Adrenal gland (tissue), 12 donors: Measurements from ENCODE around the gene TMEM51. TPM values are rescaled to one million over a fixed set of nuclear protein-coding genes. Genes with fewer than 3 reads are reported as not detected.

Source experiments
- DNase-seq, 7 donors: peaks; one replicate each; pipeline ENCODE4 v3.0.0-alpha.2; 2019 to 2020
- H3K27ac ChIP-seq, 5 donors: fragments of 200-600 bp; sonication (generic) in 4 of 5; 1 replicate in 3 of 5; 2 replicates in 2 of 5; pipeline versions ENCODE4 v1.5.1 to v1.8.0; 2016 to 2020; ENCODE audit warnings: mild to moderate bottlenecking in 1 of 5
- H3K27me3 ChIP-seq: fragments of 200-600 bp; 2 replicates; pipeline ENCODE4 v1.8.0; 2021
- H3K36me3 ChIP-seq, 2 donors: fragments of 200-600 bp; replicated peaks in 1 of 2; 1 replicate in 1 of 2; 2 replicates in 1 of 2; pipeline versions ENCODE4 v1.5.1 to v1.8.0; 2018 to 2022
- H3K4me1 ChIP-seq, 2 donors: fragments of 200-600 bp; replicated peaks in 1 of 2; 1 replicate in 1 of 2; 2 replicates in 1 of 2; pipeline versions ENCODE4 v1.5.1 to v1.8.0; 2018 to 2021
- H3K4me3 ChIP-seq, 4 donors: fragments of 200-600 bp; sonication (generic) in 3 of 4; one replicate each; pipeline ENCODE4 v1.5.1; 2016 to 2018
- H3K9me3 ChIP-seq, 3 donors: fragments of 200-600 bp; sonication (generic) in 1 of 3; replicated peaks in 1 of 3; 1 replicate in 2 of 3; 2 replicates in 1 of 3; pipeline versions ENCODE4 v1.5.1 to v1.8.0; 2016 to 2021
- POLR2A ChIP-seq, 2 donors: fragments of 450-650 bp; IDR thresholded peaks; one replicate each; pipeline ENCODE4 v1.6.1; 2017; ENCODE audit warnings: antibody characterized with exemption in 2 of 2, mild to moderate bottlenecking in 2 of 2, moderate library complexity in 1 of 2
- whole genome bisulfite sequencing, 4 donors: extraction: QIAGEN DNeasy Blood & Tissue Kit in 2 of 4; methylation state at CpG; one replicate each; pipeline versions ENCODE4 v1.1.5 to v1.1.7; 2013 to 2017; 5-methylcytosine and 5-hydroxymethylcytosine counted together
- intact Hi-C, 2 donors: fragments of 100-400 bp; cut with DNase I; formaldehyde crosslinking; loops; one replicate each; pipeline versions ENCODE4 v1.14.1 to v1.15.0; 2022 to 2023
- polyA plus RNA-seq, 3 donors: library from polyadenylated mRNA; stranded (reverse); fragments of 200-250 nt in 2 of 3; fragments of 350-450 nt in 1 of 3; fragmentation: Illumina TruSeq in 1 of 3; extraction: RNeasy Lipid Tissue Mini Kit (QIAGEN cat#74804) in 1 of 3; gene quantifications; one replicate each; pipeline ENCODE4 v1.2.3, GENCODE V29; 2013 to 2014
- total RNA-seq, 9 donors: library from RNA; depleted of rRNA in 4 of 9; stranded (reverse); fragments of >200 nt in 4 of 9; fragments of 120-200 nt in 1 of 9; fragmentation: NEBNext Ultra II Directional in 1 of 9; extraction: Animal tissue kit (Norgen Biotek cat#: 25700) in 1 of 9; gene quantifications; one replicate each; pipeline versions ENCODE4 v1.1.0 to v1.2.4, GENCODE V29; 2013 to 2023
- TF ChIP-seq, protein P1 (sequence below), 6 experiments: fragments of 450-650 bp in 4 of 6; fragments of 200-600 bp in 2 of 6; sonication (generic) in 1 of 6; IDR thresholded peaks; 1 replicate in 5 of 6; 2 replicates in 1 of 6; pipeline versions ENCODE4 v1.5.1 to v1.8.0; 2016 to 2021; ENCODE audit warnings: antibody characterized with exemption in 6 of 6, mild to moderate bottlenecking in 2 of 6, moderate library complexity in 1 of 6
- donor health status: healthy with polysubstance abuse.
- donor health status: Bipolar disorder and iron deficiency.
- donor health status: DM: yes; HTN: yes; CAD: no.
- donor health status: DM: no; HTN: no; CAD: no.
- donor health status: DM: no; HTN: no; CAD: no.
- donor health status: DM: yes; HTN: yes; CAD: no.

TMEM51 gene
- total and polyA plus RNA-seq, 12 donors: 4.0 to 46.5 (median 31.0) TPM

DNA sequence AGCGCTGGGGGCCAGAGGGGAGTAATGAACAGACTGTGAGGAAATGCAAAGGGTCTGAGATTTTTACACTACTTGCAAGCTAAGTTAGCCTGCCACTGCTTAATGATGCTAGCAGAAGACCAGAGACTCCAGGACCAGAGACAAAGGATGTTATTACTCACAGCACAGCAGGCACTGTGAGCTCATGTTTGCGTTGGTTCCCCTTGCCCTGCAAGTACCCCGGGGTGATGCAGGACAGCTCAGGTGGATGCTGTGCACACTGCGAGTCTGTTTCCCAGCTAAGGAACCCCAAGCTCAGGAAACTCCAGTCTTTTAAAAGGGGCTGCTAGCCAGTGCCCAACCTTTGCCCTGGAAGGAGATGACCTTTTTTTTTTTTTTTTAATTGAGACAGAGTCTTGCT lies 94.7 kb downstream of the TMEM51 start:
- intact Hi-C loops: no loop called here
- Histone ChIP-seq H3K27me3 (no peaks in the 10 kb centered on the region), H3K27ac (no peak overlapping the region), H3K4me1 (peaks cover 5 to 18% of the 10 kb centered on the region in 2 donors), H3K36me3 (no peaks in the 10 kb centered on the region), H3K4me3 (no peak overlapping the region), H3K9me3 (no peaks in the 10 kb centered on the region)
- DNase-seq: no peak
- TF ChIP-seq, protein P1, sequence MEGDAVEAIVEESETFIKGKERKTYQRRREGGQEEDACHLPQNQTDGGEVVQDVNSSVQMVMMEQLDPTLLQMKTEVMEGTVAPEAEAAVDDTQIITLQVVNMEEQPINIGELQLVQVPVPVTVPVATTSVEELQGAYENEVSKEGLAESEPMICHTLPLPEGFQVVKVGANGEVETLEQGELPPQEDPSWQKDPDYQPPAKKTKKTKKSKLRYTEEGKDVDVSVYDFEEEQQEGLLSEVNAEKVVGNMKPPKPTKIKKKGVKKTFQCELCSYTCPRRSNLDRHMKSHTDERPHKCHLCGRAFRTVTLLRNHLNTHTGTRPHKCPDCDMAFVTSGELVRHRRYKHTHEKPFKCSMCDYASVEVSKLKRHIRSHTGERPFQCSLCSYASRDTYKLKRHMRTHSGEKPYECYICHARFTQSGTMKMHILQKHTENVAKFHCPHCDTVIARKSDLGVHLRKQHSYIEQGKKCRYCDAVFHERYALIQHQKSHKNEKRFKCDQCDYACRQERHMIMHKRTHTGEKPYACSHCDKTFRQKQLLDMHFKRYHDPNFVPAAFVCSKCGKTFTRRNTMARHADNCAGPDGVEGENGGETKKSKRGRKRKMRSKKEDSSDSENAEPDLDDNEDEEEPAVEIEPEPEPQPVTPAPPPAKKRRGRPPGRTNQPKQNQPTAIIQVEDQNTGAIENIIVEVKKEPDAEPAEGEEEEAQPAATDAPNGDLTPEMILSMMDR (IDR thresholded peaks at IDR 0.05): no peak
- no peak for TF ChIP-seq POLR2A (IDR thresholded peaks at IDR 0.05)
- 85 to 95% (median 91%) methylated on average over 3 to 4 of the region's 4 CpGs for WGBS, 4 donors

DNA sequence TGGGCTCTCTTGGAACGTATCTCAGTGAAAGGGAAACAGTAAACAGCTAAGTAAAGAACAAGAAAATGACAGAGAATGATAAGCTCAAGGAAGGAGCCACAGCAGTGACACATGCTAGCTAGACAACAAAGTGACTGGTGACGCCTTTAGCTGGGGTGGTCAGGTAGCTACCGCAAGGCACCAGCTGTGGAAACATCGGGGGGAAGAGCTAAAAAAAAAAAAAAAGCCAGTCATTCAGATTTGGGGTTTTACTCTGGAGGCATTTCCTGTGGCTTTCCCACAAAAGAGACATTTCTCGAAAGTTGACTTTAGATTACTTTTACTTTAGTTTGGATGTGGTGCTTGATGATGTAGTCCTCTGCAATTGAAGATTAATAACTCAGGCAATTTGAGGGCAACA lies 95.5 kb downstream of the TMEM51 start:
- H3K4me3 ChIP-seq: no peak overlapping the region
- no peaks in the 10 kb centered on the region for H3K27me3 ChIP-seq
- DNase-seq: no peak
- TF ChIP-seq POLR2A (IDR thresholded peaks at IDR 0.05): no peak
- TF ChIP-seq, protein P1 (IDR thresholded peaks at IDR 0.05): no peak
- 46 to 53% (median 52%) methylated on average over 5 of the region's 5 CpGs for WGBS, 4 donors
- H3K36me3 ChIP-seq: no peaks in the 10 kb centered on the region
- peaks cover 5 to 18% of the 10 kb centered on the region in 2 donors for H3K4me1 ChIP-seq
- peak overlapping the region in 1 of 5 donors; percentile 23 for H3K27ac ChIP-seq
- H3K9me3 ChIP-seq: no peaks in the 10 kb centered on the region
- intact Hi-C loops: no loop called here

DNA sequence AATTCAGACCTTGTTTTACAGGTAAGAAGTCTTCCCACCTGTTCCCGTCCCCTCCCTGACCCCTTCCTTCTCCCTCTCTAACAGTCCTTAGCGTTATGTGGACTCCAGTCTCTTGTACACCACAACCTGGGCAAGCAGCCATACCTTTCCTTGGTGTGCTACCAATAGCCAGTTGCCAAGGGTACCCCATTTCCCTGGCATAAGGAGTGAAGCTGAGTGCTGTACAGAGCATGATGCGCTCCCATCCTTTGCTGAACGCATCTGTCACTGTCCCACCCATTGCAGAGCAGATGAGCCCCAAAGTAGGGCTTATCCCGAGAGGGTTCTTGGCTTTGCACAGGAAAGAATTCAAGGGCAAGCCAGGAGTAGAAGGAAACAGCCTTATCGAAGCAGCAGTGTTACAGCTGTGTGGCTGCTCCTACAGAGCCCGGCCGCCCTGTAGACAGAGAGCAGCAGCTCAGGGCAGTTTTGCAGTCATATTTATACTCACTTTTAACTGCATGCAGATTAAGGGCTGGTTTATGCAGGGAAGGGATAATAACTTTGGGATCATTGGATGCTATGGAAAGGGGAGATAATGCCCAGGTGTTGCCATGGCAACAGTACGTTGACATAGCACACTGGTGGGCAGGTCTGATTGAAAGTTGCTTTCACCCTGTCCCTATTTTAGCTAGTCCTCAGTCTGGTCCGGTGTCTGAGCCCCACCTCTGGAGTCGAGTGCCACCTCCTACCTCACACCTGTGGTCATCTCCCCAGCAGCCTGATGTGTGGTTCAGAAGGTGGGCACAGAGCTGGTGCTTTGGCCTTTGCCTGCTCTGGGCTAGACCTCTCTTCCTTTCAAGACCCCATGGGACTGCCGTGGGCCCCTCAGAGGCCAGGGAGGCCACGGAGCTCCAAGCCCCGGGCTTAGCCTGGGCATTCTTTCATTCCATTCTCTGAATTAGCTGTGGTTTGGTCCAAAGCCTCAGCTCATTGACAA lies 98.6 kb downstream of the TMEM51 start:
- Histone ChIP-seq H3K36me3 (no peaks in the 10 kb centered on the region), H3K4me3 (no peak overlapping the region), H3K9me3 (no peaks in the 10 kb centered on the region), H3K4me1 (peaks cover 0 to 6% of the 10 kb centered on the region in 2 donors), H3K27me3 (no peaks in the 10 kb centered on the region), H3K27ac (no peak overlapping the region)
- 81 to 87% (median 86%) methylated on average over 11 to 14 of the region's 14 CpGs for WGBS, 4 donors
- no peak for TF ChIP-seq POLR2A (IDR thresholded peaks at IDR 0.05)
- TF ChIP-seq, protein P1 (IDR thresholded peaks at IDR 0.05): no peak
- peak in 2 of 7 donors; percentile 20 to 36 for DNase-seq
- intact Hi-C loops: no loop called here

DNA sequence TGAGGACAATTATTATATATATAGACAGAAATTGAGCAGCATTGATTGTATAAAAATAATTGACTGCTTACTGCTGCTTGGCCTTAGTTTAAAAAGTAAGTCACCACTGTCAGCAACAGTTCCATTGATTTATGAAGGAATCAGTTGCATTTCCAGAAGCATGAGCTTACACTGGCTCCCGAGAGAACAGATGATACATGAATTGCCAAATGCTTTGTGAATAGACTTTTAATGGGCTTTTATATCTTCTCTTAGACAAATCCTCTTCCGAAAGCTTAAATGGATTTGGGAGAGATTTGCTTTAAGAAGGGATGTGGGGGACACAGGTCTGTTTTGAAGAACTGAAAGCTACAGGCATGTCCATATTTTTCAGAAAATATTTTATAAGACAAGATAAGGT lies 101.0 kb downstream of the TMEM51 start:
- WGBS, 4 donors: 16 to 54% (median 35%) methylated on average over 2 of the region's 2 CpGs
- Histone ChIP-seq H3K27me3 (no peaks in the 10 kb centered on the region), H3K9me3 (no peaks in the 10 kb centered on the region), H3K4me1 (peaks cover 15 to 18% of the 10 kb centered on the region in 2 donors), H3K27ac (no peak overlapping the region), H3K36me3 (no peaks in the 10 kb centered on the region), H3K4me3 (no peak overlapping the region)
- TF ChIP-seq, protein P1 (IDR thresholded peaks at IDR 0.05): no peak
- no peak for TF ChIP-seq POLR2A (IDR thresholded peaks at IDR 0.05)
- peak in 1 of 7 donors; percentile 33 for DNase-seq
- intact Hi-C loops: no loop called here
